HG03045 (cell line): Measurements from ENCODE around the gene RFC1.
"Not testable (repeated sequence)": the region's sequence is repeated elsewhere in the genome, so short reads cannot be mapped to it uniquely, and the experiment has no call there.

Source experiments
- ATAC-seq: cut with Tn5 transposase; IDR thresholded peaks from one replicate; pipeline ENCODE4 v1.9.1; 2021; ENCODE audit warnings: mild to moderate bottlenecking, moderate library complexity; ENCODE audit not compliant: unreplicated experiment

RFC1 gene

DNA sequence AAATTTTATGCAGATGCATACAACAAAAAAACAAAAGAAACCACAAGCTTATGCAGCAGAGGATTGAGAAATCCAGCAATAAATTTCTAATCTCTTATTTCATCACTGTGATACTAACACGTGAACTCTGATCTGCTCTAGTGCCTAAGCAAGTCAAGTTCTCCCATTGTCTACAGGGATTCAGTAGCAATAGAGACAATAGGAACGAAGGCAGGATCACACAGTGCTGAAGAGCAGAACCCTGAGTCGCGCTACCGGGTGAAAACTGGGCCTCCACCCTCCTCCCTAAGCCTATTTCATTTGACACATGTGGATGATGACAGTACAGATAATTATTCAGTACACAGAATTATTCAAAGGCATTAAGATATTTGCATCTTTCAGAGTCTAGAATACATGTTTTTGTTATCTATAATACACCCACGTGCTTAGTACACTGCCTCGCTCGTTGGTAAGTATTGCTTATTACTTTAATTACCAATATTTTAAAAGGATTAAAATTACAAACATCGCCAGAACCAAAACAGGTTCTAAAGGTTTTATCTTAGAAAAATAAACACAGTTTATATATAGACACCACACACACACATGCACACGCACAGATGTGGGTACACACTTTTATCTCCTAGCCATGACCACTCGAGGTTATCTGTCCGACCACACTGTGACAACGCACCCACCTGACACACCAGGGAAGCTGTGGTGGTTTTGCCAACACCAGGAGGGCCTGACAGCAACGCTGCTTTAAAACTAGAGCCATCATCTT lies 60.1 kb downstream of the RFC1 start:
- no peak for ATAC-seq

DNA sequence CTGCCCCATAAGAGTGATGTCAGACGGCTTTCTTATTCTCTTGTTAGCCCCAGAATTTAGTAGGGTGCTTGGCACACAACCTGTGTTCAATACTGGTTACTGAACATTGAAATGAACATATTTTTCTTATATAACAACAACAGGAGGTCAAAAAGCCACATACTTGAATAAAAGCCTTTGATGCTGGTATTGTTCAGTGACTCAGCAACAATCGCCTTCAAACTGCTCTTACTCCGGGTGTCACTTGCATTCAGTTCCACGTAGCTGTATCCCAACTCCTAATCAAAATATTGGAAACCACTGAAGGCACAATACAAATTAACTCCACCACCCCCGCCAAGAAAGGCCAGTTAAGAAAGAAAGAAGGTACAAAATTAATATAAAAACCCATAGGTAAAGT lies 61.5 kb downstream of the RFC1 start:
- ATAC-seq: no peak

DNA sequence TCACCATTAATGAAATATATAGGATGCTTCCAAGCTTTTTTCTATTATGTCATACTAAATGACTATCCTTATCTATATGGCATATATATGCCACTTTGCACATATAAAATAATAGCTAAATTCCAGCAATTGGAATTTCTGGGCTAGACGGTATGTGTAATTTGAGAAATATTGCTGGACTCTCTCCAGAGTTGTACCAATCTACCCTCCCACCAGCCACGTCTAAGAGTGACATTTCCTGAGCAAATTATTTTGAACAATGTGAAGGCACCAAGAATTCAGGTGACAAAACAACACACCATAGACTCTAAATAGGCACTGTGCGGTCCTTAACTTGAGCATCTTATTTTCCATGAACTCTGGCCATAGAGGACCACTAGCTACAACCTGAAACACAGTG lies 62.3 kb downstream of the RFC1 start:
- no peak for ATAC-seq

DNA sequence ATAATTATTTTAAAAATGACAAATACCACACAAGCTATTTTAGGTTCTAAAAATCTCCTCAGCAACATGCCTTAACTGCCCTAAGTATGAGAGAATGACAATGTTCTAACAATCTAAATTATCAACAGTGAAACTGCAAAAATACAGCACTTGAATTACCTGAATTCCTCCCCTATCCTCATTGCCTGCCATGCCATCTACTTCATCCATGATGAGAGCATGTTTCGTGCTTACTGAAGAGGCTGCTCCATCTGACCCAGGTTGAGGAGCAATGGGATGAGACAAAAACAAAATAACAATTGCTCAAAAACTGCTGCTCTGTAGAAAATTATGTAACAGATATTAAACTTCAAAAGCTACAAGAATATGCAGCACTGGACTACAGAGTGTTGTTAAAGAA lies 63.3 kb downstream of the RFC1 start:
- no peak for ATAC-seq

- ATAC-seq: no peak
These were observed 70.4 kb downstream of the RFC1 start for GRCh38 chr4:39295784-39296183.

DNA sequence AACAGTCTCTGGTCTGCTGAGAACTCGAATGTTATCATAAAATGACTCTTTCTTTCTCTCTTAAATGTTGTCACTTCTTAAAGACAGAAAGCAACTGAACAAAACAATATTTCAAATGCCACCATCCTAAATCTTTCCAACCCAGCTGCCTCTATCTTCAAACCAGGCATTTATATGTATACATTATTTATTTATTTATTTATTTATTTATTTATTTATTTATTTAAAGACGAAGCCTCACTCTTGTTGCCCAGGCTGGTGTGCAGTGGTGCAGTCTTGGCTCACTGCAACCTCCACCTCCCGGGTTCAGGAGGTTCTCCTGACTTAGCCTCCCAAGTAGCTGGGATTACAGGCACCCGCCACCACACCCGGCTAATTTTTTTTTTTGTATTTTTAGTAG lies 73.7 kb downstream of the RFC1 start:
- ATAC-seq: not testable (repeated sequence)

DNA sequence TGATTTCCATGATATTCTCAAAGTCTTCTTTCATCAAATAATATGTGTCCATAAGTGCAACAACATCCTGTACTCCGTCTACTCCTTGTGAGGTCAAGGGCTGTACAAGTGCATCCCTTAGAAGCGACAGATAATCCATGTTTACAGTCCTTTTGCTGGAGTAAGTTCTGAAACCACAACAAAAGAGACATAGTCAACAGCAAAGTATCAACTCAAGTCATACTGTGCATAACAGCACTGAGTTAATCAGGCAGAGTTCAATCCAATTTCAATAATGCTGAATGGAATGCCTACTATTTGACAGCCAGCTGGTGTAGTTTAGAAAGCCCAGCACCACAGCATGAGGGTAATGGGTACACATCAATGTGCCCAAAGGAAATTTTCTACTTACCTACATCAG lies 74.5 kb downstream of the RFC1 start:
- no peak for ATAC-seq

DNA sequence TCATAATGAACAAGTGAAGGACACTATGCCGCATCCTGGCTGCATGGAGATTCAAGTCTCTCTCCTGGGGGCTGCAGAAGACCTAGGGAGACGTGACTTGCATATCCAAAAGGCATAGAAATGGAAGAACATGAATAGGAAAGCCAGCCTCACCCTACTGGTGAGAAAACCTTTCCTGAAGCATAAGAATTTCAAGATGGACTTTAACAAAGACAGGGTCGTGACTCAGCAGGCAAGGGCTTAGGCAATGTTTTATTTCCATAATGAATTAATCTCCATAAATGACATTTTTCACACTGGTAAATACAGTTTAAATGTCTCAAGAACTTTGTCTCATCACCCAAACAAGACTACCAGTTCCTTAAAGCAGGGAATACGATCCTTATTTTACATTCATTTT lies 78.9 kb downstream of the RFC1 start:
- ATAC-seq: no peak

DNA sequence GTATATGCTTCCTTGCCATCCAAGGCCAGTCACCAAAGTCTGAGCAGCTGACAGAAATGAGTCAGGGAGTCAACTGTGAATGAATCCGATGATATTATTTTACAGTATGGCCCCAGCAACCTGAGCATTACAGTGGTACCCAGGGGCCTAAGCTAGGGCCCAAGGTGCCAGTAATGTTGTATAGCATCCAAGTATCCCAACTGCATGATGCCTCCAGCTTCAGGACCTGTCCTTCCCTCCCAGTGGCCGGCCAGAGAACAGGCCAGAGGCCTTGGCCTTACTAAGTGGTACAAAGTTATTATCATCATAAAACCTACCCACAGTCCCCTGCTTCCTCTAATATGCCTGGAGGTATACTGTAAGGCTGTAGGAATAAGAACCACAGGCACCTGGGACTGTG lies 79.9 kb downstream of the RFC1 start:
- ATAC-seq: no peak

DNA sequence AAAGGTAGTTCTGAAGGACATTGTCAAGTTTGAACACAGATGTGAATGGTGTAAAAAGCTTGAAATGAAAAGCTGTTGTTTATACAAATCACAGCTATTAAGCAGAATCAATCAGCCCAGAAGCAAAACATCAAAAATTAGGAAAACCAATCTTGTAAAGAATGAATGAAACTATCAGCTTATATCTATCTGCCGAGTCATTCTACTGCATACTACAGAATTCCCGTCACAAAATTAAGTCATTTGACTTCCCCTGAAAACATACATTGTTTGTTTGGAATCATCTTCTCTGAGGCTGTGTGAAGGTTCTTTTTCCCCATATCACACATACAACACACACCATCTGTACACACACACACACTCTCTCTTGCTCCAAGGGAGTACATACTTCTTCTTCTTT lies 80.3 kb downstream of the RFC1 start:
- ATAC-seq: no peak

- no peak for ATAC-seq
These were observed 80.9 kb downstream of the RFC1 start for GRCh38 chr4:39285111-39285795.

DNA sequence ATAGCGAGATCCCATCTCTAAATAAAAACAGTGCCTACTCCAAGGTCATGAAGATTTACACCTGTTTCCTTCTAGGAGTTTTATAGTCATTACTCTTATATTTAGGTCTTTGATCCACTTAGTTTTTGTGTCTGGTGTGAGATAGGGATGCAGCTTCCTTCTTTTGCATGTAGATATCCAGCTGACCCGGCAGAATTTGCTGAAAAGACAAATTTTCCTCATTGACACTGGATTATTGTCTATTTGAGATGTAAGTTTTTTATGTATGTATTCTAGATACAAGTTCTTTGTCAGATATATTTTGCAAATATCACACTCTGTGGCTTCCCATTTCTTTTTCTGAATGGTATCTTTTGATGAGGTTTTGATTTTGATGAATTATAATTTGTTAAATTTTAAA lies 85.4 kb downstream of the RFC1 start:
- ATAC-seq: no peak

GRCh38 chr4:39279416-39279815 lies 86.7 kb downstream of the RFC1 start:
- no peak for ATAC-seq

GRCh38 chr4:39278476-39278875 lies 87.7 kb downstream of the RFC1 start:
- no peak for ATAC-seq

GRCh38 chr4:39277661-39278060 lies 88.5 kb downstream of the RFC1 start:
- not testable (repeated sequence) for ATAC-seq

DNA sequence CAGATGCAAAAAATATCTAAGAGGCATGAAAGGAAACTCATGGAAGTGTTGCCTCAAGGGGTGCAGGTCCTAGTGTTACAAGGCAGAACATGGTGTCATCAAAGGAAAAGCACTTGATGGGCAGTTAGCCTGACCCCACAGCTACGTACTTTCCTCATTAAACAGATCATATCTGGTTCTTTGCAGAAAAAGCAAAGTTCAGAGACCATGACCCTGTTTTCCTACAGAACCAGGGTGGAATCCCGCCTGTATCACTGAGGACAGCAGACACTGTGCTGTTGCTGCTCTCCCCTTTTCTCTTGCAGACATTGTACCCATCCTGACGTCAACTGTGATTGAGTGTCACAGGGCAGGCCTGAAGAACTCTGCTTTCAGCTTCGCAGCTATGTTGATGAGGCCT lies 91.7 kb downstream of the RFC1 start:
- ATAC-seq: no peak

DNA sequence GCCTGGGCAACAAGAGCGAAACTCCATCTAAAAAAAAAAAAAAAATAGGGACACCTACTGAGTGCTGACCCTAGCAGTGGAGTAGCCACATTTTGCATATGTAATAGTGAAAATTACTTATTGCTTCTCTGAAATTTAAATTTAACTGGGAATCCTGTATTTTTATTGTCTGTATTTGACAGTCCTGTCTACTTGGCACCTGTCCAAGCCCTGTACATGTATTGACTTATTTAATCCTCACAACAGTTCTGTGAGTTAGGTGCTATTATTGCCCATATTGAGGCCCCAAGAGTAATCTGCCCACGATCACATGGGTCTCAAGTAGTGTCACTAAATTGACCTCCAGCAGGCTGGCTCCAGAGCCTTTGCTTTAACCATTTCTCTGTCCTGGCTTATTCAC lies 102.3 kb downstream of the RFC1 start:
- no peak for ATAC-seq

DNA sequence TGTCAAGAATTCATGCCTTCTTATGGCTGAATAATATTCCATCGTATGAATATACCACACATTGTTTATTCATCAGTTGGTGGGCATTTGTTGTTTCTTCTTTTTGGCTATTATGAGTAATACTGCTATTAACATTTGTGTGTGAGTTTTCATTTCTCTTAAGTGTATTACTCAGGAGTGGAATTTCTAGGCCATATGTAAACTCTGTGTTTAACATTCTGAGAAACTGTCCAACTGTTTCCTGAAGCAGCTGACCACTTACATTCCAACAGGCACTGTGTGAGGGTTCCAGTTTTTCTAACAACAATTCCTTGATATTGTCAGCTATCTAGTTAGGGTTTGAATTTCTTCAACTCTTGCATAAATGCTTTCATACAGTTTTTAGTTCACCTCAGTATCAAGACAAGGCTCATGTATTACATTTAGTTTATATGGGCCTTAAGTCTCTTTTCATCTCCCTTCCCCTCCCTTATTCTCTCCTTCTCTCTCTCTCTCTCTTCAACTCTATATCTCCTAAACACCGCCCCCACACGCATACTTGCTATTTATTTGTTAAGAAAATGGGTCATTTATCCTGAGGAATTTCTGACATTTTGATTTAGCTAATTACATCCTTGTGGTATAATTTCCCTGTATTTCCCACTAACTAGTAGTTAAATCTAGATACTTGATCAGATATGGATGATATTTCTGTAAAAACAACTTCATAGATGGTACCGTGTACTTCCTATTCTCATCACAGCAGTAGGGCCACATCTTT lies 106.4 kb downstream of the RFC1 start:
- no peak for ATAC-seq

- no peak for ATAC-seq
These were observed 109.7 kb downstream of the RFC1 start for GRCh38 chr4:39256436-39256835.

GRCh38 chr4:39255871-39256270 lies 110.3 kb downstream of the RFC1 start:
- no peak for ATAC-seq

GRCh38 chr4:39255266-39255665 lies 110.9 kb downstream of the RFC1 start:
- ATAC-seq: no peak

GRCh38 chr4:39243462-39243861 lies 122.7 kb downstream of the RFC1 start:
- ATAC-seq: no peak
